GM04504 (cell line): ENCODE results near the gene BCORL1.

Source experiments
- DNase-seq: peaks from one replicate; pipeline ENCODE4 v3.0.0-alpha.2; 2012; ENCODE audit warnings: low read depth

The BCORL1 gene

GRCh38 chrX:130012683-130013082 lies 30.2 kb downstream of the BCORL1 start:
- DNase-seq = no peak

GRCh38 chrX:130013661-130014060 lies 31.2 kb downstream of the BCORL1 start:
- DNase-seq = no peak

- no peak for DNase-seq
Measured at GRCh38 chrX:130014356-130014755, 31.9 kb downstream of the BCORL1 start.

- DNase-seq = no peak
Measured at GRCh38 chrX:130014770-130015169, 32.3 kb downstream of the BCORL1 start.

- DNase-seq = no peak
Measured at GRCh38 chrX:130015181-130015580, 32.7 kb downstream of the BCORL1 start.

GRCh38 chrX:130018143-130018542 lies 35.7 kb downstream of the BCORL1 start:
- DNase-seq = no peak

GRCh38 chrX:130020661-130021324 lies 38.4 kb downstream of the BCORL1 start:
- no peak for DNase-seq

- peak; percentile 29 for DNase-seq
Measured at GRCh38 chrX:130024127-130024526, 41.7 kb downstream of the BCORL1 start.

- no peak for DNase-seq
Measured at GRCh38 chrX:130025256-130025655, 42.8 kb downstream of the BCORL1 start.

GRCh38 chrX:130027569-130027968 lies 45.1 kb downstream of the BCORL1 start:
- DNase-seq = no peak

GRCh38 chrX:130028196-130028595 lies 45.8 kb downstream of the BCORL1 start:
- peak; percentile 2 for DNase-seq

- DNase-seq = no peak
Measured at GRCh38 chrX:130030826-130031225, 48.4 kb downstream of the BCORL1 start.

GRCh38 chrX:130032552-130032951 lies 50.1 kb downstream of the BCORL1 start:
- no peak for DNase-seq

GRCh38 chrX:130034178-130034577 lies 51.7 kb downstream of the BCORL1 start:
- DNase-seq = no peak

GRCh38 chrX:130039847-130040246 lies 57.4 kb downstream of the BCORL1 start:
- no peak for DNase-seq

- no peak for DNase-seq
Measured at GRCh38 chrX:130047416-130047815, 65.0 kb downstream of the BCORL1 start.

- DNase-seq = no peak
Measured at GRCh38 chrX:130048686-130049222, 66.3 kb downstream of the BCORL1 start.

- no peak for DNase-seq
Measured at GRCh38 chrX:130049821-130050220, 67.4 kb downstream of the BCORL1 start.

- DNase-seq = no peak
Measured at GRCh38 chrX:130051176-130051845, 68.9 kb downstream of the BCORL1 start.

GRCh38 chrX:130053236-130053635 lies 70.8 kb downstream of the BCORL1 start:
- DNase-seq = no peak

GRCh38 chrX:130055103-130055502 lies 72.7 kb downstream of the BCORL1 start:
- DNase-seq = peak; percentile 31

- no peak for DNase-seq
Measured at GRCh38 chrX:130055899-130056298, 73.5 kb downstream of the BCORL1 start.

GRCh38 chrX:130057209-130057608 lies 74.8 kb downstream of the BCORL1 start:
- no peak for DNase-seq

- no peak for DNase-seq
Measured at GRCh38 chrX:130058652-130059051, 76.2 kb downstream of the BCORL1 start.
